RCC 7860 (cell line): ENCODE data around the gene CENPA.

ENCODE experiments used
- DNase-seq: peaks from one replicate; pipeline ENCODE4 v3.0.0-alpha.2; 2015; ENCODE audit warnings: low spot score
- FAIRE-seq: peaks from 2 replicates; lab custom pipeline; 2012; peaks lifted over from hg19 to GRCh38; lab: Jason Lieb, UNC

CENPA gene

GRCh38 chr2:26822877-26823276, 37.0 kb downstream of the CENPA start:
- DNase-seq (no peak), FAIRE-seq (no peak)

GRCh38 chr2:26838121-26838906, 52.5 kb downstream of the CENPA start:
- no peak for DNase-seq
- no peak for FAIRE-seq

- DNase-seq (no peak), FAIRE-seq (no peak)
These were observed 55.2 kb downstream of the CENPA start for GRCh38 chr2:26840937-26841610.

- FAIRE-seq (no peak), DNase-seq (no peak)
These were observed 57.2 kb downstream of the CENPA start for GRCh38 chr2:26843041-26843440.
